HCT116 (cell line): Measurements from ENCODE around the gene MYLK. TPM values are rescaled to one million over a fixed set of nuclear protein-coding genes. Genes with fewer than 3 reads are reported as not detected.

Experiments
- ATAC-seq: fragments of 200-7000 bp; cut with Tn5 transposase; 2 replicates; pipeline ENCODE4 v1.9.1; 2020; ENCODE audit warnings: mild to moderate bottlenecking, moderate library complexity
- BruUV-seq: library from RNA; stranded (reverse); fragments of 400-500 nt; replicated peaks from 2 replicates; lab custom pipeline; 2021; lab: Mats Ljungman, UMichigan
- CTCF ChIA-PET: fragments of 300-600 bp; sonication (Branson Sonifier 250); formaldehyde crosslinking; loops from one replicate; lab custom pipeline; 2021; ENCODE audit warnings: antibody characterized with exemption; lab: Charles Lee
- POLR2A ChIA-PET: fragments of 300-600, 350-600 bp; sonication (Branson Sonifier 250); formaldehyde crosslinking; loops from one replicate; lab custom pipeline; 2021; ENCODE audit warnings: antibody characterized with exemption; lab: Charles Lee
- RAD21 ChIA-PET, 2 experiments: fragments of 300-600 bp; sonication (Branson Sonifier 250); formaldehyde crosslinking; loops; one replicate each; lab custom pipeline; 2023; ENCODE audit warnings: low total read pairs in 2 of 2; ENCODE audit not compliant: uncharacterized antibody in 2 of 2, unreplicated experiment in 2 of 2, low non-redundant PET in 1 of 2; lab: Charles Lee
- DNase-seq: peaks from one replicate; pipeline ENCODE4 v3.0.0-alpha.2; 2010; ENCODE audit warnings: low read depth, low spot score
- H2AFZ ChIP-seq: fragments of 200-600 bp; shearing (Covaris generic), sonication (generic); 2 replicates; pipeline ENCODE4 v1.6.1; 2017; ENCODE audit warnings: low read depth, mixed run types, mixed read lengths, antibody characterized with exemption, low read length; ENCODE audit not compliant: poor library complexity, severe bottlenecking
- H3K27ac ChIP-seq: 2 replicates; pipeline ENCODE4 v1.5.1; 2012; ENCODE audit warnings: low read depth, low read length
- H3K27me3 ChIP-seq: fragments of 200-600 bp; sonication (generic); 2 replicates; pipeline ENCODE4 v1.6.1; 2016; ENCODE audit warnings: mixed run types, low read length, mixed read lengths; ENCODE audit not compliant: insufficient read depth
- H3K36me3 ChIP-seq, 2 experiments: fragments of 200-500 bp in 1 of 2; fragments of 200-600 bp in 1 of 2; sonication (Bioruptor generic) in 1 of 2; sonication (generic) in 1 of 2; 2 replicates each; pipeline versions ENCODE4 v1.5.1 to v1.6.1; 2014 to 2016; ENCODE audit warnings: low read length in 2 of 2, inconsistent platforms in 1 of 2, mixed read lengths in 1 of 2, mixed run types in 1 of 2; ENCODE audit not compliant: insufficient read depth in 2 of 2, control insufficient read depth in 1 of 2
- H3K4me1 ChIP-seq, 2 experiments: fragments of 200-600 bp in 1 of 2; sonication (generic) in 1 of 2; 2 replicates each; pipeline versions ENCODE4 v1.5.1 to v1.6.1; 2012 to 2017; ENCODE audit warnings: low read length in 2 of 2, inconsistent platforms in 1 of 2, mild to moderate bottlenecking in 1 of 2, mixed read lengths in 1 of 2, mixed run types in 1 of 2, moderate library complexity in 1 of 2; ENCODE audit not compliant: insufficient read depth in 2 of 2, control insufficient read depth in 1 of 2
- H3K4me2 ChIP-seq: fragments of 200-600 bp; sonication (generic); 2 replicates; pipeline ENCODE4 v1.6.1; 2017; ENCODE audit warnings: mixed run types, low read length, mixed read lengths
- H3K4me3 ChIP-seq, 2 experiments: fragments of 200-600 bp in 1 of 2; sonication (generic) in 1 of 2; replicated peaks in 1 of 2; 2 replicates each; pipeline ENCODE4 v1.5.1; 2011 to 2016; ENCODE audit warnings: low read length in 2 of 2, control low read depth in 1 of 2, low read depth in 1 of 2, mild to moderate bottlenecking in 1 of 2, mixed read lengths in 1 of 2, mixed run types in 1 of 2
- H3K79me2 ChIP-seq: fragments of 200-600 bp; sonication (generic); 2 replicates; pipeline ENCODE4 v1.6.1; 2017; ENCODE audit warnings: mild to moderate bottlenecking, mixed run types, low read length, moderate library complexity, mixed read lengths; ENCODE audit not compliant: insufficient read depth
- H3K9ac ChIP-seq: fragments of 200-600 bp; sonication (generic); 2 replicates; pipeline ENCODE4 v1.6.1; 2016; ENCODE audit warnings: low read length, mixed read lengths
- H3K9me2 ChIP-seq: fragments of 200-600 bp; sonication (generic), shearing (Covaris generic); 2 replicates; pipeline ENCODE4 v1.6.1; 2017; ENCODE audit warnings: mixed run types, mild to moderate bottlenecking, moderate library complexity; ENCODE audit not compliant: insufficient read depth
- H3K9me3 ChIP-seq, 2 experiments: fragments of 200-500 bp in 1 of 2; fragments of 200-600 bp in 1 of 2; sonication (Bioruptor generic) in 1 of 2; sonication (generic) in 1 of 2; 2 replicates each; pipeline ENCODE4 v1.6.1; 2014 to 2017; ENCODE audit warnings: low read length in 2 of 2, mixed read lengths in 2 of 2, inconsistent platforms in 1 of 2, low read depth in 1 of 2, mild to moderate bottlenecking in 1 of 2, mixed run types in 1 of 2, moderate library complexity in 1 of 2; ENCODE audit not compliant: control insufficient read depth in 1 of 2, insufficient read depth in 1 of 2
- H4K20me1 ChIP-seq: fragments of 200-600 bp; sonication (generic), shearing (Covaris generic); 2 replicates; pipeline ENCODE4 v1.6.1; 2017; ENCODE audit warnings: mixed run types, mild to moderate bottlenecking, moderate library complexity; ENCODE audit not compliant: insufficient read depth
- EGR1 ChIP-seq: IDR thresholded peaks from 2 replicates; pipeline ENCODE4 v1.6.1; 2012; ENCODE audit warnings: low read depth
- MAX ChIP-seq: IDR thresholded peaks from 2 replicates; pipeline ENCODE4 v1.6.1; 2012
- POLR2A ChIP-seq: IDR thresholded peaks from 2 replicates; pipeline ENCODE4 v1.7.0; 2011; ENCODE audit warnings: borderline replicate concordance; ENCODE audit not compliant: insufficient read depth, insufficient read length; ENCODE audit errors: extremely low read depth
- POLR2AphosphoS5 ChIP-seq: IDR thresholded peaks from 2 replicates; pipeline ENCODE4 v1.6.1; 2011; ENCODE audit warnings: mild to moderate bottlenecking, low read depth, low read length, moderate library complexity
- RAD21 ChIP-seq: IDR thresholded peaks from 2 replicates; pipeline ENCODE4 v1.6.1; 2012; ENCODE audit warnings: low read depth, mild to moderate bottlenecking
- SP1 ChIP-seq: IDR thresholded peaks from 2 replicates; pipeline ENCODE4 v1.6.1; 2012; ENCODE audit warnings: low read depth
- SRF ChIP-seq: IDR thresholded peaks from 2 replicates; pipeline ENCODE4 v1.6.1; 2012; ENCODE audit warnings: low read depth
- TCF7L2 ChIP-seq: IDR thresholded peaks from 2 replicates; pipeline ENCODE4 v1.7.0; 2011; ENCODE audit warnings: borderline replicate concordance, inconsistent platforms; ENCODE audit not compliant: insufficient read depth, insufficient read length; ENCODE audit errors: extremely low read depth
- YY1 ChIP-seq: IDR thresholded peaks from 2 replicates; pipeline ENCODE4 v1.6.1; 2011; ENCODE audit warnings: low read length, low read depth, moderate library complexity, mild to moderate bottlenecking; ENCODE audit not compliant: insufficient replicate concordance; ENCODE audit errors: extremely low read depth
- ZFX ChIP-seq: fragments of 450-650 bp; IDR thresholded peaks from 2 replicates; pipeline ENCODE4 v1.6.1; 2017
- ZNF274 ChIP-seq: fragments of 200-500 bp; sonication (Bioruptor generic); IDR thresholded peaks from 2 replicates; pipeline ENCODE4 v1.6.1; 2014; ENCODE audit warnings: mild to moderate bottlenecking, low read depth, low read length, inconsistent platforms
- intact Hi-C: fragments of 100-400 bp; cut with micrococcal nuclease; formaldehyde crosslinking; loops from 2 replicates; pipeline ENCODE4 v1.10.0; 2022
- total RNA-seq: library from RNA; stranded (reverse); gene quantifications from one replicate; pipeline ENCODE4 v1.2.1, GENCODE V29; 2021; ENCODE audit not compliant: unreplicated experiment
- TF ChIP-seq, protein P1 (sequence below): IDR thresholded peaks from 2 replicates; pipeline ENCODE4 v1.6.1; 2012; ENCODE audit warnings: low read depth

Gene MYLK
- total RNA-seq, 1 experiment from 2014 or later: 3.8 TPM

DNA sequence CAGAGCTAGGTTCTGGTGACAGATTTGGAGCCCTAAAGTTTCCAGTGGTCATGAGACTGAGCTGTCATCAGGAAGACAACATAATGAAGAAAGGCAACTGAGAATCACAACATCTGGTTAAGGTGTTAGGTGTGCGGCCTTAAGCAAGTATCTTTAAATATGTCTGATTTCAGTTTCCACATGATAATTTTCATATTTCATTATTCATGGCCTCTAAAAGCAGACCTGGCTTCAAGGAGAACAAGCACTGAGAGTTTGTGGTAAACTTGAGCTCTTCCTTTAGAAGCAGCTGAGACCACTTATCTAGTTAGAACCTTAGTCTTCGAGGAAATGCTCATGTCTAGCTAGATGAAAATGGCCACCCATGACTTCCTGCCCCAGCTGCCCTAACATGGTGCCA lies 25.7 kb upstream of the MYLK start:
- no peaks in the 10 kb centered on the region for H3K4me1 ChIP-seq
- POLR2A ChIA-PET: no interaction called here
- CTCF ChIA-PET: no interaction called here

More for the DNA sequence above, 25.7 kb upstream of the MYLK start:
- no peaks in the 10 kb centered on the region for H3K36me3 ChIP-seq
- RAD21 ChIA-PET: no interaction called here
- H4K20me1 ChIP-seq: no peaks in the 10 kb centered on the region
- H2AFZ ChIP-seq: no peak overlapping the region
- no peaks in the 10 kb centered on the region for H3K27me3 ChIP-seq
- H3K27ac ChIP-seq: no peak overlapping the region
- no peak for ATAC-seq
- TF ChIP-seq ZFX (no peak), RAD21 (no peak), SP1 (no peak), EGR1 (no peak), YY1 (no peak), POLR2A (no peak), MAX (no peak), ZNF274 (no peak), POLR2AphosphoS5 (no peak), SRF (no peak), TCF7L2 (no peak)
- TF ChIP-seq, protein P1, sequence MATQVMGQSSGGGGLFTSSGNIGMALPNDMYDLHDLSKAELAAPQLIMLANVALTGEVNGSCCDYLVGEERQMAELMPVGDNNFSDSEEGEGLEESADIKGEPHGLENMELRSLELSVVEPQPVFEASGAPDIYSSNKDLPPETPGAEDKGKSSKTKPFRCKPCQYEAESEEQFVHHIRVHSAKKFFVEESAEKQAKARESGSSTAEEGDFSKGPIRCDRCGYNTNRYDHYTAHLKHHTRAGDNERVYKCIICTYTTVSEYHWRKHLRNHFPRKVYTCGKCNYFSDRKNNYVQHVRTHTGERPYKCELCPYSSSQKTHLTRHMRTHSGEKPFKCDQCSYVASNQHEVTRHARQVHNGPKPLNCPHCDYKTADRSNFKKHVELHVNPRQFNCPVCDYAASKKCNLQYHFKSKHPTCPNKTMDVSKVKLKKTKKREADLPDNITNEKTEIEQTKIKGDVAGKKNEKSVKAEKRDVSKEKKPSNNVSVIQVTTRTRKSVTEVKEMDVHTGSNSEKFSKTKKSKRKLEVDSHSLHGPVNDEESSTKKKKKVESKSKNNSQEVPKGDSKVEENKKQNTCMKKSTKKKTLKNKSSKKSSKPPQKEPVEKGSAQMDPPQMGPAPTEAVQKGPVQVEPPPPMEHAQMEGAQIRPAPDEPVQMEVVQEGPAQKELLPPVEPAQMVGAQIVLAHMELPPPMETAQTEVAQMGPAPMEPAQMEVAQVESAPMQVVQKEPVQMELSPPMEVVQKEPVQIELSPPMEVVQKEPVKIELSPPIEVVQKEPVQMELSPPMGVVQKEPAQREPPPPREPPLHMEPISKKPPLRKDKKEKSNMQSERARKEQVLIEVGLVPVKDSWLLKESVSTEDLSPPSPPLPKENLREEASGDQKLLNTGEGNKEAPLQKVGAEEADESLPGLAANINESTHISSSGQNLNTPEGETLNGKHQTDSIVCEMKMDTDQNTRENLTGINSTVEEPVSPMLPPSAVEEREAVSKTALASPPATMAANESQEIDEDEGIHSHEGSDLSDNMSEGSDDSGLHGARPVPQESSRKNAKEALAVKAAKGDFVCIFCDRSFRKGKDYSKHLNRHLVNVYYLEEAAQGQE: no peak
- H3K4me2 ChIP-seq: no peak overlapping the region
- no peak overlapping the region for H3K9ac ChIP-seq
- H3K9me3 ChIP-seq: no peaks in the 10 kb centered on the region
- BruUV-seq: no TSS peak
- no peak overlapping the region for H3K4me3 ChIP-seq
- no peaks in the 10 kb centered on the region for H3K79me2 ChIP-seq
- H3K9me2 ChIP-seq: no peaks in the 10 kb centered on the region
- intact Hi-C loops: no loop called here
- DNase-seq: no peak
